ENCODE measurements around the gene MARK1.

Gene MARK1

GRCh38 chr1:220708936-220709801, 181.2 kb downstream of the MARK1 start:
- in situ Hi-C loops (cut with MboI; ENCODE audit: low sequenced_read_pairs), result no loop called here

- in situ Hi-C loops (cut with MboI; ENCODE audit: low sequenced_read_pairs), result no loop called here
Observed at GRCh38 chr1:220710333-220710732, 182.4 kb downstream of the MARK1 start.

GRCh38 chr1:220711056-220711809, 183.3 kb downstream of the MARK1 start:
- in situ Hi-C loops (cut with MboI; ENCODE audit: low sequenced_read_pairs), result no loop called here

Data from hTERT RPE-1 (cell line).